ENCODE data around the gene ARHGEF40. TPM values are rescaled to one million over a fixed set of nuclear protein-coding genes. Genes with fewer than 3 reads are reported as not detected.

The ARHGEF40 gene
- total RNA-seq, 4 donors from 2014 or later: 18.6 to 37.6 (median 26.8) TPM

DNA sequence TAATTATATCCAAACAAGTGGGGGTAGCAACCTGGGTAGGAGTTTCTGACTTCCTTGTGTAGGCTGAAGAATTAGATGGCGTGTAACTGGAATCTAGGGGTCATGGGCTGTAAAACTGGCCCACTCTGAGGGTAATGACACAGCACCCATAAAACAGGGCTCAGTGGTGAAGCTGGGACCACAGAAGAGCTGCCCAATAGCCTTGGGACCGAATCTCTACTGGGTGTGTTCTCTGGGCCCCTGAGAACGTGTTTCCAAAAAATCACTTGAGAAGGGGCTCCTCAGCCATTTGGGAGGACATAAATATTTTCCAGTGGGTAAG, 8.8 kb upstream of the ARHGEF40 start:
- ATAC-seq: no peak
- Histone ChIP-seq H3K4me3 (no peak overlapping the region), H3K36me3 (no peaks in the 10 kb centered on the region), H3K9me3 (no peaks in the 10 kb centered on the region), H3K27ac (no peak overlapping the region), H3K27me3 (no peaks in the 10 kb centered on the region), H3K4me1 (peaks cover 0 to 6% (median 0%) of the 10 kb centered on the region in 3 donors)
- TF ChIP-seq EP300 (IDR thresholded peaks at IDR 0.05): no peak
- TF ChIP-seq POLR2AphosphoS5 (IDR thresholded peaks at IDR 0.05): no peak
- no peak for TF ChIP-seq POLR2A (IDR thresholded peaks at IDR 0.05)
- TF ChIP-seq, protein P1, sequence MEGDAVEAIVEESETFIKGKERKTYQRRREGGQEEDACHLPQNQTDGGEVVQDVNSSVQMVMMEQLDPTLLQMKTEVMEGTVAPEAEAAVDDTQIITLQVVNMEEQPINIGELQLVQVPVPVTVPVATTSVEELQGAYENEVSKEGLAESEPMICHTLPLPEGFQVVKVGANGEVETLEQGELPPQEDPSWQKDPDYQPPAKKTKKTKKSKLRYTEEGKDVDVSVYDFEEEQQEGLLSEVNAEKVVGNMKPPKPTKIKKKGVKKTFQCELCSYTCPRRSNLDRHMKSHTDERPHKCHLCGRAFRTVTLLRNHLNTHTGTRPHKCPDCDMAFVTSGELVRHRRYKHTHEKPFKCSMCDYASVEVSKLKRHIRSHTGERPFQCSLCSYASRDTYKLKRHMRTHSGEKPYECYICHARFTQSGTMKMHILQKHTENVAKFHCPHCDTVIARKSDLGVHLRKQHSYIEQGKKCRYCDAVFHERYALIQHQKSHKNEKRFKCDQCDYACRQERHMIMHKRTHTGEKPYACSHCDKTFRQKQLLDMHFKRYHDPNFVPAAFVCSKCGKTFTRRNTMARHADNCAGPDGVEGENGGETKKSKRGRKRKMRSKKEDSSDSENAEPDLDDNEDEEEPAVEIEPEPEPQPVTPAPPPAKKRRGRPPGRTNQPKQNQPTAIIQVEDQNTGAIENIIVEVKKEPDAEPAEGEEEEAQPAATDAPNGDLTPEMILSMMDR (IDR thresholded peaks at IDR 0.05): no peak
- WGBS, 2 donors (ENCODE audit: low coverage in 1 of 2): 77 to 93% methylated on average over 3 of the region's 3 CpGs

DNA sequence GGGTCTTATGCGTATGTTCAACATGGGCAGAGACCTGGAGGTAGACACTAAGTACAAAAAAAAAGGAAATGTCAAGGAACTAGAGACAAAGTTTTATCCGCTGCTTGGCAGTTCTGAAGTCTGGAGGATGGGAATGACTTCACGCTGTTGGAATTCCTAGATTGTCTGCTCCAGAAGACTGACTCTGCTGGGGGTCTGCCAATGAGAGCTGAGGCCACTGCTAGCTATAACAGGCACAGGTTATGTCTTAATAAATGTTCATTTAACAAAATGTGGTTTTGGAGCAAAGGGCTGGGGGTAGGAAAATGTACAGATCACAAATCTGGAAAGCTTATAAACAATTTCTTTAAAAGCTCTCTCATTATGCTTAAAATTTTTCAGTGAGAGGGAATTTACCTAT, 6.6 kb upstream of the ARHGEF40 start:
- Histone ChIP-seq H3K4me3 (no peak overlapping the region), H3K27me3 (no peaks in the 10 kb centered on the region), H3K36me3 (no peaks in the 10 kb centered on the region), H3K4me1 (peaks cover 0 to 9% (median 2%) of the 10 kb centered on the region in 3 donors), H3K9me3 (no peaks in the 10 kb centered on the region), H3K27ac (no peak overlapping the region)
- TF ChIP-seq EP300 (IDR thresholded peaks at IDR 0.05): no peak
- no peak for TF ChIP-seq POLR2A (IDR thresholded peaks at IDR 0.05)
- no peak for TF ChIP-seq POLR2AphosphoS5 (IDR thresholded peaks at IDR 0.05)
- ATAC-seq: peak; percentile 68
- WGBS, 2 donors (ENCODE audit: low coverage in 1 of 2): 22 to 53% methylated on average over 3 of the region's 3 CpGs

- H3K27ac ChIP-seq: no peak overlapping the region
- no peak overlapping the region for H3K4me3 ChIP-seq
- no peaks in the 10 kb centered on the region for H3K36me3 ChIP-seq
- H3K27me3 ChIP-seq: no peaks in the 10 kb centered on the region
- no peaks in the 10 kb centered on the region for H3K9me3 ChIP-seq
- WGBS, 2 donors (ENCODE audit: low coverage in 1 of 2): 76 to 77% methylated on average over 6 to 7 of the region's 7 CpGs
- H3K4me1 ChIP-seq: peaks cover 0 to 40% (median 15%) of the 10 kb centered on the region in 3 donors
- no peak for ATAC-seq
- TF ChIP-seq POLR2AphosphoS5 (IDR thresholded peaks at IDR 0.05): no peak
- TF ChIP-seq, protein P1 (IDR thresholded peaks at IDR 0.05): no peak
These were observed 3.1 kb upstream of the ARHGEF40 start for GRCh38 chr14:21066882-21067502.

DNA sequence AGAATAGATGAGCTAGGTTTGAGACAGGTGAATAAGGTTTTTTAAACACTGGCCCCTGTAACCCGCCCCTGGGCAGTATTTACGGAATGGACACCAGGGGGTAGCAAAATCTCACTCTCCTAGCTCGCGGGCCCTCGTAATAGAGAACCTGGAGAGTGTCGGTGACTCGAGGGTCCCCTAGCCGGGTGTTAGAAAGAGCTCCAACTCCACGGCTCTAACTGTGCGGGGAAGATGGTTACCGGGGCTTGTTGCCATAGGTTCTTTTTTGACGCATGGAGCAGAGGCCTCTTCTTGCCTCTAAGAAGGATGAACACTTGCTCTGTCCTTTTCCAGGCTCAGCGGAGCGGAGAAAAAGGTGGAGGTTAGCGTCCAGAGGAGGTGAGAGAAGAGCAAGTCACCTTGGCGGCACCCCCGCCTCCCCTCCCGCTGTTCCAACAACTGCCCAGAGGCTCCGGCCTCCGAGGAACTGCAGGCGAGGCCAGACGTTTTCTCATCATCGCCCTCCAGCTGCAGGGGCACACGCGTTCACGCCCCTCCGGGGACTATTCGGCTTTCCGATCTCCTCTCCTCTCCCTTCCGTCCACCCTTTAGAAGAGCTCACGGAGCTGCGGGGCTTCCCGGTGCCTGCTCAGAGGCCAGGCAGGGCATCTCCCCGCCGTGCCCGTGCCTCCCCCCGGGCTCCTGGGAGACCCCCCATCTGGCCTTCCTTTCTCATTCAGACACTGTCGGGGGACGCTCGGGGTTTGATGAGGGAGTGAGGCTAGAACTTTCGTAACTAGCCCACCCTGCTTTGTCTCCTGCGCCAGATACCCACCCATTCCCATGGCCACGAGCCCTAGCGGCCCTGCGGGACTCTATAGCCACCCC, 1.4 kb upstream of the ARHGEF40 start:
- ATAC-seq: no peak

GRCh38 chr14:21069388-21070082, 569 bp upstream of the ARHGEF40 start:
- ATAC-seq: peak; percentile 4
- H3K9me3 ChIP-seq: no peaks in the 10 kb centered on the region
- no peak for TF ChIP-seq POLR2A (IDR thresholded peaks at IDR 0.05)
- TF ChIP-seq, protein P1 (IDR thresholded peaks at IDR 0.05): peak in 1 of 4 experiments; percentile 8
- no peak for TF ChIP-seq EP300 (IDR thresholded peaks at IDR 0.05)
- H3K36me3 ChIP-seq: peaks cover 0 to 18% of the 10 kb centered on the region in 2 donors
- peak overlapping the region; percentile 66 to 78 for H3K4me3 ChIP-seq
- peaks cover 0 to 47% (median 22%) of the 10 kb centered on the region in 3 donors for H3K4me1 ChIP-seq
- H3K27ac ChIP-seq: peak overlapping the region; percentile 4 to 93 (median 88)
- 0% methylated on average over 3 to 7 of the region's 40 CpGs for WGBS, 2 donors (ENCODE audit: low coverage in 1 of 2)
- no peaks in the 10 kb centered on the region for H3K27me3 ChIP-seq

More for the DNA sequence above, 1.4 kb upstream of the ARHGEF40 start:
- peaks cover 0 to 10% of the 10 kb centered on the region in 2 donors for H3K36me3 ChIP-seq
- 0% methylated on average over 9 of the region's 45 CpGs; no CpG with 5 or more reads in 1 of the 2 donors for WGBS, 2 donors (ENCODE audit: low coverage in 1 of 2)
- H3K4me3 ChIP-seq: peak overlapping the region; percentile 66 to 78
- peak overlapping the region in 3 of 4 donors; percentile 88 to 93 (median 89) for H3K27ac ChIP-seq
- peaks cover 0 to 47% (median 22%) of the 10 kb centered on the region in 3 donors for H3K4me1 ChIP-seq
- TF ChIP-seq, protein P1 (IDR thresholded peaks at IDR 0.05): peak in 3 of 4 experiments; percentile 72 to 83 (median 79)
- TF ChIP-seq POLR2AphosphoS5 (IDR thresholded peaks at IDR 0.05): no peak
- no peaks in the 10 kb centered on the region for H3K27me3 ChIP-seq
- H3K9me3 ChIP-seq: no peaks in the 10 kb centered on the region

Data from gastroesophageal sphincter (tissue), 4 donors.